HepG2 (cell line): ENCODE data around the gene IVD. TPM values are rescaled to one million over a fixed set of nuclear protein-coding genes. Genes with fewer than 3 reads are reported as not detected.

Experiments
- AHR ChIP-seq: IDR thresholded peaks from 2 replicates; pipeline ENCODE4 v1.6.1; 2018; ENCODE audit warnings: missing genetic modification reagents, missing compliant biosample characterization
- CENPT ChIP-seq: sonication (generic); formaldehyde crosslinking; IDR thresholded peaks from 2 replicates; pipeline ENCODE4 v1.8.0; 2022; ENCODE audit warnings: low read depth, mild to moderate bottlenecking, moderate library complexity, missing genetic modification reagents
- FOXO1 ChIP-seq: sonication (generic); formaldehyde crosslinking; IDR thresholded peaks from 2 replicates; pipeline ENCODE4 v1.4.0; 2020; ENCODE audit warnings: missing genetic modification reagents
- GABPB1 ChIP-seq: IDR thresholded peaks from 2 replicates; pipeline ENCODE4 v1.6.1; 2016; ENCODE audit warnings: mild to moderate bottlenecking, missing genetic modification reagents, moderate library complexity, missing compliant biosample characterization
- JARID2 ChIP-seq: sonication (generic); formaldehyde crosslinking; IDR thresholded peaks from 2 replicates; pipeline ENCODE4 v1.8.1; 2023; ENCODE audit warnings: missing genetic modification reagents, inconsistent platforms; ENCODE audit not compliant: insufficient replicate concordance
- LCORL ChIP-seq, 2 experiments: fragments of 450-650 bp in 1 of 2; sonication (generic) in 1 of 2; formaldehyde crosslinking in 1 of 2; IDR thresholded peaks; 2 replicates each; pipeline versions ENCODE4 v1.5.0 to v1.6.1; 2017 to 2020; ENCODE audit warnings: antibody characterized with exemption in 1 of 2, missing genetic modification reagents in 1 of 2
- MTF1 ChIP-seq: sonication (generic); formaldehyde crosslinking; IDR thresholded peaks from 2 replicates; pipeline ENCODE4 v1.5.0; 2020; ENCODE audit warnings: missing genetic modification reagents
- MXD4 ChIP-seq: IDR thresholded peaks from 2 replicates; pipeline ENCODE4 v1.6.1; 2016; ENCODE audit warnings: mild to moderate bottlenecking, missing biosample characterization, missing genetic modification reagents
- PHF20 ChIP-seq: sonication (generic); formaldehyde crosslinking; IDR thresholded peaks from 2 replicates; pipeline ENCODE4 v1.5.0; 2020; ENCODE audit warnings: mild to moderate bottlenecking, missing genetic modification reagents
- SALL1 ChIP-seq: sonication (generic); formaldehyde crosslinking; IDR thresholded peaks from 2 replicates; pipeline ENCODE4 v1.8.0; 2022; ENCODE audit warnings: mild to moderate bottlenecking, missing genetic modification reagents
- SETDB1 ChIP-seq: sonication (generic); formaldehyde crosslinking; IDR thresholded peaks from 2 replicates; pipeline ENCODE4 v1.5.1; 2020; ENCODE audit warnings: missing genetic modification reagents, mild to moderate bottlenecking, borderline replicate concordance
- SNRNP70 ChIP-seq: fragments of 200-400 bp; formaldehyde crosslinking; IDR thresholded peaks from 2 replicates; pipeline ENCODE4 v1.6.1; 2017; ENCODE audit warnings: mild to moderate bottlenecking, low read depth, low read length, moderate library complexity
- TBX3 ChIP-seq: fragments of 450-650 bp; IDR thresholded peaks from 2 replicates; pipeline ENCODE4 v1.6.1; 2017; ENCODE audit warnings: antibody characterized with exemption, mild to moderate bottlenecking, inconsistent platforms, borderline replicate concordance
- ZNF674 ChIP-seq: sonication (generic); formaldehyde crosslinking; IDR thresholded peaks from 2 replicates; pipeline ENCODE4 v1.5.0; 2020; ENCODE audit warnings: low read depth, mild to moderate bottlenecking, missing genetic modification reagents
- ZNF749 ChIP-seq: sonication (generic); formaldehyde crosslinking; IDR thresholded peaks from 2 replicates; pipeline ENCODE4 v1.8.0; 2022; ENCODE audit warnings: mild to moderate bottlenecking, missing genetic modification reagents, moderate library complexity, borderline replicate concordance
- ZNF839 ChIP-seq: sonication (generic); formaldehyde crosslinking; IDR thresholded peaks from 2 replicates; pipeline ENCODE4 v1.4.0; 2020; ENCODE audit warnings: missing genetic modification reagents, mild to moderate bottlenecking, borderline replicate concordance
- polyA plus RNA-seq, 8 experiments: library from polyadenylated mRNA; depleted of rRNA in 3 of 8; stranded (reverse) in 7 of 8; unstranded in 1 of 8; fragments of >200 nt; fragmentation: Illumina TruSeq in 4 of 8; extraction: Trizol in 4 of 8; gene quantifications; 2 replicates each; pipeline versions ENCODE4 v1.2.1 to v1.2.3, GENCODE V29; 2011 to 2016; ENCODE audit warnings: low read depth in 4 of 8, missing spikeins in 1 of 8, mixed read lengths in 1 of 8; ENCODE audit not compliant: insufficient read depth in 1 of 8
- total RNA-seq, 5 experiments: library from RNA; depleted of rRNA; stranded (reverse); fragments of >200 nt; fragmentation: Illumina TruSeq; extraction: Trizol; gene quantifications; 2 replicates each; pipeline ENCODE4 v1.2.3, GENCODE V29; 2016; ENCODE audit warnings: low read depth in 1 of 5
- TF ChIP-seq, protein P1 (sequence below): IDR thresholded peaks from 2 replicates; pipeline ENCODE4 v1.6.1; 2012; ENCODE audit warnings: low read length, improper control_type of control experiment
- TF ChIP-seq, protein P2 (sequence below): sonication (generic); formaldehyde crosslinking; IDR thresholded peaks from 2 replicates; pipeline ENCODE4 v1.4.0; 2020; ENCODE audit warnings: missing genetic modification reagents; ENCODE audit errors: not compliant biosample characterization
- TF ChIP-seq, protein P3 (sequence below): sonication (generic); formaldehyde crosslinking; IDR thresholded peaks from 2 replicates; pipeline ENCODE4 v1.4.0; 2020; ENCODE audit warnings: missing genetic modification reagents, borderline replicate concordance
- TF ChIP-seq, protein P4 (sequence below): sonication (generic); formaldehyde crosslinking; IDR thresholded peaks from 2 replicates; pipeline ENCODE4 v1.4.0; 2020; ENCODE audit warnings: mild to moderate bottlenecking, missing genetic modification reagents

The IVD gene
- total and polyA plus RNA-seq, 2 of the 13 experiments (the other 11 are each of a cell fraction or from before 2014, with no cell fraction given): 48.0 to 53.9 TPM

DNA sequence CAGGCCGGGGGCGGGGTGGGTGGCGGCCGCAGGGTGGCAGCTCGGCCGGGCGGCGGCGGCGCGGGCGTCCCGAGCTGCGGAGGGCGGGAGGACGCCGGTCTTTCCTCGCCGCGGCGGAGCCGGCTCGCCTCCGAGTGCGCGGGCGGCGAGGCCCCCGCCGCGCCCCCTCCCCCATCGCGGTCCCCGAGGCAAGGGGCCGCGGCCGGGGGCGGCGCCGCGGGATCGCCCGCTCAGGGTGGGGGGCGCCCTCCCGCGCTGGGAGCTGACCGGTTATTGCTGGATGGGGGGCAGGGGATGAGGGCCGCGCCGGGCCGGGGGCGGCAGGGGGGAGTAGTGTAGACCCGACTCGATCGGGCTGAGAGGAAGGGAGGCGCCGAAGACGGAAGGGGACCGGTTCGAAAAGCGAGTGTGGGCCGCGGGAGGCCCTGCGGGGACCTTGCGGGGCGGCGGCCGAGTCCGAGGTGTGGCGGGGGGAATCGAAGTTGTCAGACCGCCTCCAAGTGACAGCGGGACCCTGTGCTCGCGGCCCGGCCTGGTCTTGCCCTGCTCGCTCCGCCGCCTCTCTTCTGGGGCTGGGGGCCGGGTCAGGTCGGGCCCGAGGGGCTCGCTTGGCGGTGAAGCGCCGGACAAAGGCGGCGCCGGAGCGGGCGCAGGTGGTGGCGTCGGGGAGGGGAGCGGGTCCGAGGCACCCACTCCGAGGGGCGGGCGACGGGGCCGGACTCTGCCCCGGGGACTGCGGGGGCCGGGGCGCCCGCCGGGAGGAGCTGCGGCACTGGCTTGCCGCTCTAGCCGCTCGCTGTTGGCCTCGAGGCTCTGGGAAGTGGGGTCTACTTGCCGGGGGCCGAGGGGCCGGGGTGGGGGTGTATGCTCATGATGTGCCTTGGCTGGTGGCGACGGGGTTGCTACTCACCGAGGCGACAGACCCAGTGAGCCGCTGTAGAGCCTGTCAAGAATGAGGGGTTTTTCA is 36.3 kb downstream of the IVD start (continued):
- TF ChIP-seq ZNF674: no peak
- TF ChIP-seq, protein P1, sequence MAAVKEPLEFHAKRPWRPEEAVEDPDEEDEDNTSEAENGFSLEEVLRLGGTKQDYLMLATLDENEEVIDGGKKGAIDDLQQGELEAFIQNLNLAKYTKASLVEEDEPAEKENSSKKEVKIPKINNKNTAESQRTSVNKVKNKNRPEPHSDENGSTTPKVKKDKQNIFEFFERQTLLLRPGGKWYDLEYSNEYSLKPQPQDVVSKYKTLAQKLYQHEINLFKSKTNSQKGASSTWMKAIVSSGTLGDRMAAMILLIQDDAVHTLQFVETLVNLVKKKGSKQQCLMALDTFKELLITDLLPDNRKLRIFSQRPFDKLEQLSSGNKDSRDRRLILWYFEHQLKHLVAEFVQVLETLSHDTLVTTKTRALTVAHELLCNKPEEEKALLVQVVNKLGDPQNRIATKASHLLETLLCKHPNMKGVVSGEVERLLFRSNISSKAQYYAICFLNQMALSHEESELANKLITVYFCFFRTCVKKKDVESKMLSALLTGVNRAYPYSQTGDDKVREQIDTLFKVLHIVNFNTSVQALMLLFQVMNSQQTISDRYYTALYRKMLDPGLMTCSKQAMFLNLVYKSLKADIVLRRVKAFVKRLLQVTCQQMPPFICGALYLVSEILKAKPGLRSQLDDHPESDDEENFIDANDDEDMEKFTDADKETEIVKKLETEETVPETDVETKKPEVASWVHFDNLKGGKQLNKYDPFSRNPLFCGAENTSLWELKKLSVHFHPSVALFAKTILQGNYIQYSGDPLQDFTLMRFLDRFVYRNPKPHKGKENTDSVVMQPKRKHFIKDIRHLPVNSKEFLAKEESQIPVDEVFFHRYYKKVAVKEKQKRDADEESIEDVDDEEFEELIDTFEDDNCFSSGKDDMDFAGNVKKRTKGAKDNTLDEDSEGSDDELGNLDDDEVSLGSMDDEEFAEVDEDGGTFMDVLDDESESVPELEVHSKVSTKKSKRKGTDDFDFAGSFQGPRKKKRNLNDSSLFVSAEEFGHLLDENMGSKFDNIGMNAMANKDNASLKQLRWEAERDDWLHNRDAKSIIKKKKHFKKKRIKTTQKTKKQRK: no peak
- no peak for TF ChIP-seq JARID2 (CRISPR knock-in tag)
- no peak for TF ChIP-seq CENPT
- TF ChIP-seq MTF1 (CRISPR knock-in tag): no peak
- no peak for TF ChIP-seq SETDB1 (CRISPR knock-in tag)
- TF ChIP-seq, protein P2, sequence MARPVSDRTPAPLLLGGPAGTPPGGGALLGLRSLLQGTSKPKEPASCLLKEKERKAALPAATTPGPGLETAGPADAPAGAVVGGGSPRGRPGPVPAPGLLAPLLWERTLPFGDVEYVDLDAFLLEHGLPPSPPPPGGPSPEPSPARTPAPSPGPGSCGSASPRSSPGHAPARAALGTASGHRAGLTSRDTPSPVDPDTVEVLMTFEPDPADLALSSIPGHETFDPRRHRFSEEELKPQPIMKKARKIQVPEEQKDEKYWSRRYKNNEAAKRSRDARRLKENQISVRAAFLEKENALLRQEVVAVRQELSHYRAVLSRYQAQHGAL (CRISPR knock-in tag): no peak
- TF ChIP-seq, protein P3, sequence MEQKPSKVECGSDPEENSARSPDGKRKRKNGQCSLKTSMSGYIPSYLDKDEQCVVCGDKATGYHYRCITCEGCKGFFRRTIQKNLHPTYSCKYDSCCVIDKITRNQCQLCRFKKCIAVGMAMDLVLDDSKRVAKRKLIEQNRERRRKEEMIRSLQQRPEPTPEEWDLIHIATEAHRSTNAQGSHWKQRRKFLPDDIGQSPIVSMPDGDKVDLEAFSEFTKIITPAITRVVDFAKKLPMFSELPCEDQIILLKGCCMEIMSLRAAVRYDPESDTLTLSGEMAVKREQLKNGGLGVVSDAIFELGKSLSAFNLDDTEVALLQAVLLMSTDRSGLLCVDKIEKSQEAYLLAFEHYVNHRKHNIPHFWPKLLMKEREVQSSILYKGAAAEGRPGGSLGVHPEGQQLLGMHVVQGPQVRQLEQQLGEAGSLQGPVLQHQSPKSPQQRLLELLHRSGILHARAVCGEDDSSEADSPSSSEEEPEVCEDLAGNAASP (CRISPR knock-in tag): no peak
- no peak for TF ChIP-seq AHR (CRISPR knock-in tag)
- TF ChIP-seq ZNF749 (CRISPR knock-in tag): no peak
- TF ChIP-seq TBX3: no peak
- TF ChIP-seq, protein P4, sequence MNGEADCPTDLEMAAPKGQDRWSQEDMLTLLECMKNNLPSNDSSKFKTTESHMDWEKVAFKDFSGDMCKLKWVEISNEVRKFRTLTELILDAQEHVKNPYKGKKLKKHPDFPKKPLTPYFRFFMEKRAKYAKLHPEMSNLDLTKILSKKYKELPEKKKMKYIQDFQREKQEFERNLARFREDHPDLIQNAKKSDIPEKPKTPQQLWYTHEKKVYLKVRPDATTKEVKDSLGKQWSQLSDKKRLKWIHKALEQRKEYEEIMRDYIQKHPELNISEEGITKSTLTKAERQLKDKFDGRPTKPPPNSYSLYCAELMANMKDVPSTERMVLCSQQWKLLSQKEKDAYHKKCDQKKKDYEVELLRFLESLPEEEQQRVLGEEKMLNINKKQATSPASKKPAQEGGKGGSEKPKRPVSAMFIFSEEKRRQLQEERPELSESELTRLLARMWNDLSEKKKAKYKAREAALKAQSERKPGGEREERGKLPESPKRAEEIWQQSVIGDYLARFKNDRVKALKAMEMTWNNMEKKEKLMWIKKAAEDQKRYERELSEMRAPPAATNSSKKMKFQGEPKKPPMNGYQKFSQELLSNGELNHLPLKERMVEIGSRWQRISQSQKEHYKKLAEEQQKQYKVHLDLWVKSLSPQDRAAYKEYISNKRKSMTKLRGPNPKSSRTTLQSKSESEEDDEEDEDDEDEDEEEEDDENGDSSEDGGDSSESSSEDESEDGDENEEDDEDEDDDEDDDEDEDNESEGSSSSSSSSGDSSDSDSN: peak; percentile 84
- TF ChIP-seq SALL1 (CRISPR knock-in tag): peak; percentile 49; the same call in 1 of the 2 replicates
- TF ChIP-seq SNRNP70: no peak
- peak; percentile 48; the same call in 1 of the 2 replicates for TF ChIP-seq FOXO1
- no peak; the same call in 1 of the 2 replicates for TF ChIP-seq PHF20 (CRISPR knock-in tag)
- TF ChIP-seq LCORL (IDR thresholded peaks at IDR 0.05): no peak
- TF ChIP-seq LCORL (CRISPR knock-in tag; IDR thresholded peaks at IDR 0.05): 0 out of 2 replicates have a peak, but pooled peaks have one; percentile 34
- TF ChIP-seq GABPB1 (CRISPR knock-in tag): peak; percentile 49; the same call in 1 of the 2 replicates
- TF ChIP-seq MXD4: no peak
- TF ChIP-seq ZNF839 (CRISPR knock-in tag): 0 out of 2 replicates have a peak, but pooled peaks have one; percentile 34
